Muscle layer of duodenum (tissue), 2 donors: Measurements from ENCODE around the gene KCTD6.
"Not testable (repeated sequence)": the region's sequence is repeated elsewhere in the genome, so short reads cannot be mapped to it uniquely, and the experiment has no call there.

ENCODE experiments used
- H3K27ac ChIP-seq: one replicate; pipeline ENCODE4 v1.7.0; 2013; ENCODE audit warnings: mild to moderate bottlenecking, low read length
- H3K27me3 ChIP-seq: one replicate; pipeline ENCODE4 v1.7.0; 2013; ENCODE audit warnings: low read depth, mild to moderate bottlenecking, control low read depth, low read length
- H3K36me3 ChIP-seq, 2 donors: one replicate each; pipeline ENCODE4 v1.7.0; 2013; ENCODE audit warnings: low read length in 2 of 2, control low read depth in 1 of 2, mild to moderate bottlenecking in 1 of 2; ENCODE audit not compliant: insufficient read depth in 2 of 2, control insufficient read depth in 1 of 2
- H3K4me1 ChIP-seq, 2 donors: one replicate each; pipeline ENCODE4 v1.7.0; 2013; ENCODE audit warnings: low read length in 2 of 2, mild to moderate bottlenecking in 2 of 2, control low read depth in 1 of 2, moderate library complexity in 1 of 2; ENCODE audit not compliant: insufficient read depth in 2 of 2, control insufficient read depth in 1 of 2
- H3K4me3 ChIP-seq, 2 donors: one replicate each; pipeline ENCODE4 v1.7.0; 2013; ENCODE audit warnings: low read length in 2 of 2, low read depth in 1 of 2, mild to moderate bottlenecking in 1 of 2
- H3K9me3 ChIP-seq, 2 donors: one replicate each; pipeline ENCODE4 v1.7.0; 2013; ENCODE audit warnings: low read length in 2 of 2, control low read depth in 1 of 2, mild to moderate bottlenecking in 1 of 2; ENCODE audit not compliant: control insufficient read depth in 1 of 2
- donor health status: healthy.

Gene KCTD6

DNA sequence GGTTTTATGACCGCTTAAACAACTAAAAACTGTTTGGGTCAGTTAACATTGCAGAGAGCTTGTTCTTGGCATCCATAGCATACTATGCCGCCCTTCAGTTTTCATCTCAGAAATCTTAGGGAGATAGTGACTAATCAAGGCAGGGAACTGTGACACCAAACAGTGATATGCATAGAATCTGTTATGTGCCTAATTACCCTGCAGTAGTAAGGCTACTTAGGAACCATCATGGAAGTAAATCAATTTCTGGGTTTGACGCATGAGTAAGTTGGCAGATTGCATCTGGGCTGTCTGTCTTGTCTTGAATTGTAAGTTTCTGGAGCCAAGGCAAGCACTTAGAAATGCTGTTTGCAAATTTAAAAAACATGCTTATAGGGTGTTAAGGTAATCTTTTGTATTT, 22.5 kb downstream of the KCTD6 start:
- Histone ChIP-seq H3K4me1 (no peaks in the 10 kb centered on the region), H3K4me3 (no peak overlapping the region), H3K27ac (no peak overlapping the region), H3K36me3 (peaks cover 25 to 54% of the 10 kb centered on the region in 2 donors), H3K9me3 (no peaks in the 10 kb centered on the region), H3K27me3 (no peaks in the 10 kb centered on the region)

DNA sequence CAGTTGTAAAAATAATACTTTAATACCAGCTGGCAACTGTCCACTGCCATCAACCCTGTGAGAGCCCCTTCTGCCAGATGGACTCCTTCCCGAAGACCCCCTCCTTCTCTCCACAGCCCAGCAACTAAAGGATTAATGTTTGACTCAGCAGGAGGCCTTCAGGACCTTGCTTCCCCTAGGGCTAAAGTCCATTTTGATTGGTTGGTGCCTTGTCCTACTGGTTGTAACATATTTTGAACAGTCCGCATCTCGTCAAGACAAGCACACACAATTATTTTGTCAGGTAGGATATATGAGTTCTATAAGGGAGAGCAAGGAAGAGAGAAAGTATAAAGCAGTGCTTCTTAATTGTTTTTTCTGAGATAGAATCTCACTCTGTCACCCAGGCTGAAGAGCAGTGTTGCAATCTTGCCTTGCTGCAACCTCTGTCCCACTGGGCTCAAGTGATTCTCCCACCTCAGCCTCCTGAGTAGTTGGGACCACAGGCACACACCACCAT, 26.4 kb downstream of the KCTD6 start:
- H3K36me3 ChIP-seq: peaks cover 36 to 75% of the 10 kb centered on the region in 2 donors
- H3K27me3 ChIP-seq: no peaks in the 10 kb centered on the region
- H3K4me3 ChIP-seq: no peak overlapping the region
- no peaks in the 10 kb centered on the region for H3K4me1 ChIP-seq
- H3K27ac ChIP-seq: no peak overlapping the region
- no peaks in the 10 kb centered on the region for H3K9me3 ChIP-seq

DNA sequence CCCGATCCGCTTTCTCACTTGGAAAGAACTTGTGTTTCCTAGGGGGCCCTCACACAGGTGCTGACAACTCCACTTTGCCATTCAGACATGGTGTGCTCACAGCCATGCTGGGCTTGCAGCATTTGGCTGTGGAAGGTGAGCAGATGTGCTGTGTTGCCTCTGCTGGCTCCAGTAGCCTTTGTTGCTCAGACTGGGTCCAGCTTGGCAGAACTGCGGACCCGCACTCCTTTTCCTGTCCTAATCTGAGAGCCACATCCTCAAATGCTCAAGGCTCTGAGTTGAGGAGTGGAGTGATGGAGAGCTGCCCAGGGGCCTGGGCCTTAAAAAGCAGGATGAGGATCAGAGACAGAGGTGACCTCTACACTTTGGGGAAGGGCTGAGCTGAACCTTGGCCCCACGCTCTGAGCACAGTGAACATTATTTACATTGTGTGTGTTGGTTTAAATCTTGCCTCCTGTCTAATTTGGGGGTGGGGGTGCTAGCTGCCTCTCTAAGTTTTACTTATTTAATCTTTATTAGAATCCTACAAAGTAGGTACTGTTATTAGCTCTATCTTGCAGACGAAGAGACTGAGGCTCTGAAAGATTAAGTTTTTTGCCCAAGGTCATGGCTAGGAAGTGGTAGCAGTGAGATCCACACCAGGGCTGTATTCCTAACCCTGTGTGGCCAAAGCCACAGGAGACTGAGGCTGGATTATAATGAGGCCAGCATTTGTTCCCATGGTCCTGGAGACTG, 27.9 kb downstream of the KCTD6 start:
- Histone ChIP-seq H3K4me1 (no peaks in the 10 kb centered on the region), H3K27ac (no peak overlapping the region), H3K36me3 (peaks cover 48 to 77% of the 10 kb centered on the region in 2 donors), H3K4me3 (no peak overlapping the region), H3K27me3 (no peaks in the 10 kb centered on the region), H3K9me3 (no peaks in the 10 kb centered on the region)

DNA sequence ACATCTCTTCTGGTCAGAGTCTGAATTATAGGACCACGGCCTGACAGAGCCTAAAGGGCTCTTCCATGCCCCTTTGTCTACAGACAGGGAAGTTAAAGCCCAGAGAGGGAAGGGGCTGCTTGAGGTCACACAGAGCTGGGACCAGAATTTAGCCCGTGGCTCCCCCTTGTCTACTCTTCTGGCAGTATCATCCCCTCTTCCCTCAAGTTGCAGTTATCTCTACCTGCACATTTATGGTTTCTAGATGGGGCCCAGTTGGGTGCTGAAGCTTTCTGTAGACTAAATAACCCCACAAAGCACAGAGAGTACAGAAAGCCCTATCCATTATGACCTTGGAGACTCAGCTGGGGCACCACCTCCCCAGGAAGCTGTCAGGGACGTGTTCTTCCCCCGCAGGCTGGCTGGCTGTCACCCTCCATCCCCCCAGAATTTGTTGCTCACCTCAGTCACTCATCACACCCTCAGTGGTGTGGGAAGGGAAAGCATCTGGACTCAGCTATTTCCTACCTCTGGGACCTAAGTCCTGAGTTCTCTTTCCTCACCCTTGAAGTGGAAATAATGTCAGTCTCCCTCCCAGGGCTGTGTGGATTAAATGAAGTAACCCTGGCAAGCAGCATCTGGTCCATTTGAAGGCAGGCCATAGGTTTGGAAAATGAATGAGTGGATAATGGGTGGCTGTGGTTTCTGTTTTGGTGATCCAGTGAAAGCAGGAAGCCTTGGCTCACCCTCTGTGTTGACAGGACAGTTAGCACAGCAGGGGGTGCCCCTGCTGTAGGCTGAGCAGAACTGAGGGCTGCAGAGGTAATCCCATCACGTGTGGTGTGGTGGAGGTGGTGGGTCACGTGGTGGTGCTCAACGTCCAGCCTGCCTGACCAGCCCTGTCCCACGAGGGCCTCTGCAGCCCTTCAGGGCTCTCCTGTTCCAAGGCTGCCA, 28.8 kb downstream of the KCTD6 start:
- Histone ChIP-seq H3K9me3 (no peaks in the 10 kb centered on the region), H3K4me1 (no peaks in the 10 kb centered on the region), H3K4me3 (no peak overlapping the region), H3K36me3 (peaks cover 48 to 79% of the 10 kb centered on the region in 2 donors), H3K27ac (no peak overlapping the region), H3K27me3 (no peaks in the 10 kb centered on the region)

DNA sequence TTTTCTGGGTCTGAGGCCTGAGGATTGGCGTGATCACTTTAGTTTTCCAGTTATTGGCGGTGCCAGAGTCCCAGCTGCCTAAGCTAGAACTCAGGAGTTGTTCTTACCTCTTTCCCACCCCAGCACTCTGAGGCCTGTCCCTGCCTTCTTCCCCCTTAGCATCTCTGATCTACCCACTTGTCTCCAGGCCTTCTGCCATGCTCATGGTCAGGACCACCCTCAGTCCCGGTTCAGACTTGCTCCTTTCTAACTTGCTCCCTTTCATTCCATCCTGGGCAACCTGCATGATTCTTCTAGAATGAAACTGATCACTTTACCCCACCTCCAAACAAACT, 29.4 kb downstream of the KCTD6 start:
- Histone ChIP-seq H3K36me3 (peaks cover 50 to 82% of the 10 kb centered on the region in 2 donors), H3K27ac (no peak overlapping the region), H3K4me3 (no peak overlapping the region), H3K27me3 (no peaks in the 10 kb centered on the region), H3K9me3 (no peaks in the 10 kb centered on the region), H3K4me1 (no peaks in the 10 kb centered on the region)

DNA sequence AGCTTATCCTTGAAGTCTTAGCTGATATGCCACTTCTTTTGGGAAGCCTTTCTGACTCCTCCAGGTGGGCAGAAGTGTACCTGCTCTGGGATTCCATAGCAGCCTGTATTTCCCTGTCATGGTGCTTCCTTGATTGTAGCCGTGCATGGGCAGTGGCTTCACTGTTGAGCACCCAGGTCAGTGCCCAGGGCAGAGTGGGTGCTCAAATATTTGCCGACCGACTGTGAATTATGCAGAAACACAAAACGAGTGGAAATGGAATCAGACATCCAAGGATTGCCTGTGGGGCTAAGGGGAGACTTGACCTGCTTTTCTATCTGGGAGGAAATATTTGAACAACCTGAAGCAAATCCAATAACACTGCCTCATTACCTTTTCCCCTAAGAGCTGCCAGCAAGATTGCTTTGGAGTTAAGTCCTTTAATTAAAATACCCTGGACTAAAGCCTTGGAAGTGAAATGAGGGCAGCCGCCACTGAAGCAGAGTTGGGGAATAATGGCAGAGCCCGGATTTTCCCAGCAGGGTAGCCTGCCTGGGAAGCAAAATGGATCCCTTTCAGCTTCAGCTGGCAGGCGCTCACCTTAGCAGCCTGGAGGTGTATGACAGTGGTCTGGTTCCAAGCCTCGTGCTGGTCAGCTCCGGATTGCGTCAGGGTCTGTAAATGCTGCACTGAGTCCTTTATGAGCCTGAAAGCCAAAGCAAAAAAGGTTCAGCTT, 30.2 kb downstream of the KCTD6 start:
- Histone ChIP-seq H3K4me1 (no peaks in the 10 kb centered on the region), H3K27me3 (no peaks in the 10 kb centered on the region), H3K4me3 (no peak overlapping the region), H3K36me3 (peaks cover 51 to 82% of the 10 kb centered on the region in 2 donors), H3K9me3 (no peaks in the 10 kb centered on the region), H3K27ac (no peak overlapping the region)

DNA sequence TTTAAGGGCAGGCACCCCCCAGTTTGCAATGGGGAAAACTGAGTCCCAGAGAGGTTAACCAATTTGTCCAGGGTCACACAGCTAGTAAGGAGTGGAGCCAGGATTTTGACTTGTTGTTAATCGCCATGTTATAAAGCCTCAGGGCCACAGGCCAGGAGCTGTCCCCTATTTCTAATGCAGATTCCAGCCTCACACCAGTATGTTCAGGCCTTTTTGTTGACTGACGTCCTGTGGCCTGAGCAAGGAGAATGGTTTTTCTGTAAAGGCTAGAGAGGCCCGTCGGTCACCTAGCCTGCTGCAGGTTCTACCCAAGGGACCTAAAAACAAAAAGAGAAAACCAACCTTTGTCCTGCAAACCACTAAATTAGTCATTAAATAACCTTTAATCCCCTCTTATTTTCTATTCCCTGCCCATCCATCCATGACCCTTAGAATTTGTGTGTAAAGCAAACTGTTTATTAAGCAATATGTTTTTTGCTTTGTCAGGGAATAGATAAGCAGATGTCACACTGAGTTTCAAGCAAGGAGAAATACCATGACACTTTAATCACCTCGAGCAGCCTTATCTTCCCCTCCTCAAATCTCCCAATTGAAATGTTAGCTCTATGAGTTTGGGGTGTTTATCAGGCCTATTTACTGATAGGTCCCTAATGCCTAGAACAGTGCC, 31.0 kb downstream of the KCTD6 start:
- no peaks in the 10 kb centered on the region for H3K27me3 ChIP-seq
- H3K36me3 ChIP-seq: peaks cover 51 to 81% of the 10 kb centered on the region in 2 donors
- no peaks in the 10 kb centered on the region for H3K9me3 ChIP-seq
- H3K27ac ChIP-seq: no peak overlapping the region
- H3K4me1 ChIP-seq: no peaks in the 10 kb centered on the region
- H3K4me3 ChIP-seq: no peak overlapping the region

DNA sequence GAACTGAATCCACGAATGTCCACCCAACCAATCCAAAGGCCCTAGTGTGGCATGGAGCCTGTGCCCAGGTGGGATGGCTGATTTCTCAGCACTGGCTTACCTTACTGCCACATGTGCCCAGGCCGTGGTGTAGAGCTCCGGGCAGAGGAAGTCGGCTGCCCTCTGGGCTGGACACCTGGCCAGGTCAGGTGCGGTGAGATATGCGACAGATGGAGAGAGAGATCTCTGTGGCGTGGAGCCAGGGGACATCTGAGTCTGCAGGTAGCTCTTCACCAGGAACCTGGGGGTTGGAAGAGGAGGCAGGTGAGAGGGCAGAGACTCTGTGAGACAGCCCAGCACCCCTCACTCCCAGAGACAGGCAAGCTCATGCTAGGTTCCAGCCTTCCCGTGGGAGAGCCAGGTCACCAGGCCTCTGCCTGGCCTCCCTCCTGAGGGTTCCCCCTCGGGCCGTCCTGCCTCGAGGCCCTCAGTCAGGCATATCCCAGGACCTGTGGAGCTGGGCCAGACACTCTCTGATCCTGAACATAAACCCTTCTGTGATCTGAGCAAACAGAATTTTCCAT, 32.5 kb downstream of the KCTD6 start:
- no peak overlapping the region for H3K27ac ChIP-seq
- H3K4me1 ChIP-seq: peaks cover 0 to 4% of the 10 kb centered on the region in 2 donors
- H3K4me3 ChIP-seq: no peak overlapping the region
- H3K36me3 ChIP-seq: peaks cover 51 to 81% of the 10 kb centered on the region in 2 donors
- H3K9me3 ChIP-seq: no peaks in the 10 kb centered on the region
- H3K27me3 ChIP-seq: no peaks in the 10 kb centered on the region

DNA sequence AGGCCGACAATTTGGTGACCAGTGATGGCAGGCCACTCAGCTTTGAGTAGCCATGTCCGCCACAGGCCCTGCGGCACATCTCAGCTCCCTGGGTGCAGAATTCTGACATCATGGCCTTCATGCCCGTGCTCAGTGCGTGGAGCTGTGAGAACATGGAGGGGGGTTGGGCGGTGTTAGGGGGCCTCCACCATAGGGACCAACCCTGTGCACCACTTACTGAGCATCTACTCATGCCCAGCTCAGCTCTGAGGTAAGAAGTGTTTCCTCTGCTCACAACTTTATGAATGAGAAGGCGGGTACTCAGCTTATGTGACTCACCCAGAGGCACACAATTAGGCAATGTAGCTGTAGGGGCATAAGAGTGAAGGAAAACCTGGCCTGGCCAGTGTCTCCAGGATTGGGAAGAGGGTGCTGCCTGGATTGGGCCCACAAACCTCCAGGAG, 34.6 kb downstream of the KCTD6 start:
- H3K36me3 ChIP-seq: peaks cover 49 to 83% of the 10 kb centered on the region in 2 donors
- H3K4me3 ChIP-seq: no peak overlapping the region
- no peaks in the 10 kb centered on the region for H3K27me3 ChIP-seq
- peaks cover 0 to 4% of the 10 kb centered on the region in 2 donors for H3K4me1 ChIP-seq
- H3K9me3 ChIP-seq: no peaks in the 10 kb centered on the region
- H3K27ac ChIP-seq: no peak overlapping the region

DNA sequence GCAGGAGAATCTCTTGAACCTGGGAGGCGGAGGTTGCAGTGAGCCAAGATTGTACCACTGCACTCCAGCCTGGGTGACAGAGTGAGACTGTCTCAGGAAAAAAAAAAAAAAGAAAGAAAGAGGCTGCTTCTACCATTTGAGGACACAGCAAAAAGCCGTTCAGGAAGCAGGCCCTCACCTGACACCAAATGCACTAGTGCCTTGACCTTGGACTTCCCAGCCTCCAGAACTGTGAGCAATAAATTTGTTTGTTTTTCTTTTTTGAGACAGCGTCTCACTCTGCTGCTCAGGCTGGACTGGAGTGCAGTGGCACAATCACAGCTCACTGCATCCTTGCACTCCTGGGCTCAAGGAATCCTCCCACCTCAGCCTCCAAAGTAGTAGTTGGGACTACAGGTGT, 35.5 kb downstream of the KCTD6 start:
- H3K4me3 ChIP-seq, H3K4me1 ChIP-seq, H3K27ac ChIP-seq, H3K27me3 ChIP-seq, H3K9me3 ChIP-seq: not testable (repeated sequence)
- H3K36me3 ChIP-seq: peaks cover 42 to 77% of the 10 kb centered on the region in 2 donors
